ENCODE results near the gene LIMK2. TPM values are rescaled to one million over a fixed set of nuclear protein-coding genes. Genes with fewer than 3 reads are reported as not detected.
"Not testable (repeated sequence)": the region's sequence is repeated elsewhere in the genome, so short reads cannot be mapped to it uniquely, and the experiment has no call there.

Gene LIMK2
- polyA plus RNA-seq (2012; ENCODE audit: insufficient read depth, insufficient read length) = 33.5 TPM

- H3K4me3 ChIP-seq (ENCODE audit: low read length) = peak within 1 kb of the TSS; percentile 94
- DNase-seq (ENCODE audit: low read depth, low spot score) = peak; percentile 83
These were observed at the start of gene LIMK2 for GRCh38 chr22:31211862-31212730. Gene LIMK2, plus strand, starts transcription at chr22:31212298. Its CDS starts 111 bp downstream, at chr22:31212409.

- no peak for DNase-seq (ENCODE audit: low read depth, low spot score)
- no peak overlapping the region for H3K4me3 ChIP-seq (ENCODE audit: low read length)
These were observed 41.1 kb upstream of the LIMK2 start for GRCh38 chr22:31170971-31171370.

GRCh38 chr22:31171734-31172133 is 40.4 kb upstream of the LIMK2 start:
- DNase-seq (ENCODE audit: low read depth, low spot score); H3K4me3 ChIP-seq (ENCODE audit: low read length): not testable (repeated sequence)

GRCh38 chr22:31173386-31174145 is 38.5 kb upstream of the LIMK2 start:
- no peak for DNase-seq (ENCODE audit: low read depth, low spot score)
- no peak overlapping the region for H3K4me3 ChIP-seq (ENCODE audit: low read length)

GRCh38 chr22:31176923-31177322 is 35.2 kb upstream of the LIMK2 start:
- no peak overlapping the region for H3K4me3 ChIP-seq (ENCODE audit: low read length)
- no peak for DNase-seq (ENCODE audit: low read depth, low spot score)

GRCh38 chr22:31177420-31178162 is 34.5 kb upstream of the LIMK2 start:
- DNase-seq (ENCODE audit: low read depth, low spot score) = no peak
- no peak overlapping the region for H3K4me3 ChIP-seq (ENCODE audit: low read length)

- H3K4me3 ChIP-seq (ENCODE audit: low read length) = no peak overlapping the region
- no peak for DNase-seq (ENCODE audit: low read depth, low spot score)
These were observed 33.2 kb upstream of the LIMK2 start for GRCh38 chr22:31178859-31179258.

GRCh38 chr22:31179345-31179744 is 32.8 kb upstream of the LIMK2 start:
- H3K4me3 ChIP-seq (ENCODE audit: low read length) = no peak overlapping the region
- DNase-seq (ENCODE audit: low read depth, low spot score) = no peak

GRCh38 chr22:31184015-31184414 is 28.1 kb upstream of the LIMK2 start:
- DNase-seq (ENCODE audit: low read depth, low spot score) = no peak
- H3K4me3 ChIP-seq (ENCODE audit: low read length) = no peak overlapping the region

- H3K4me3 ChIP-seq (ENCODE audit: low read length) = no peak overlapping the region
- no peak for DNase-seq (ENCODE audit: low read depth, low spot score)
These were observed 27.0 kb upstream of the LIMK2 start for GRCh38 chr22:31185056-31185455.

GRCh38 chr22:31187627-31188026 is 24.5 kb upstream of the LIMK2 start:
- no peak for DNase-seq (ENCODE audit: low read depth, low spot score)
- H3K4me3 ChIP-seq (ENCODE audit: low read length) = no peak overlapping the region

GRCh38 chr22:31192513-31192912 is 19.6 kb upstream of the LIMK2 start:
- no peak for DNase-seq (ENCODE audit: low read depth, low spot score)
- H3K4me3 ChIP-seq (ENCODE audit: low read length) = no peak overlapping the region

GRCh38 chr22:31193092-31193491 is 19.0 kb upstream of the LIMK2 start:
- no peak overlapping the region for H3K4me3 ChIP-seq (ENCODE audit: low read length)
- no peak for DNase-seq (ENCODE audit: low read depth, low spot score)

- not testable (repeated sequence) for H3K4me3 ChIP-seq (ENCODE audit: low read length); DNase-seq (ENCODE audit: low read depth, low spot score)
These were observed 17.4 kb upstream of the LIMK2 start for GRCh38 chr22:31194681-31195080.

- no peak for DNase-seq (ENCODE audit: low read depth, low spot score)
- no peak overlapping the region for H3K4me3 ChIP-seq (ENCODE audit: low read length)
These were observed 12.9 kb upstream of the LIMK2 start for GRCh38 chr22:31199187-31199586.

GRCh38 chr22:31204352-31204984 is 7.6 kb upstream of the LIMK2 start:
- H3K4me3 ChIP-seq (ENCODE audit: low read length); DNase-seq (ENCODE audit: low read depth, low spot score): not testable (repeated sequence)

- DNase-seq (ENCODE audit: low read depth, low spot score); H3K4me3 ChIP-seq (ENCODE audit: low read length): not testable (repeated sequence)
These were observed 7.0 kb upstream of the LIMK2 start for GRCh38 chr22:31205059-31205458.

GRCh38 chr22:31206460-31206859 is 5.6 kb upstream of the LIMK2 start:
- DNase-seq (ENCODE audit: low read depth, low spot score); H3K4me3 ChIP-seq (ENCODE audit: low read length): not testable (repeated sequence)
